Adrenal gland (tissue), 12 donors: ENCODE data around the gene NPAS1. TPM values are rescaled to one million over a fixed set of nuclear protein-coding genes. Genes with fewer than 3 reads are reported as not detected.
"Not testable (repeated sequence)": the region's sequence is repeated elsewhere in the genome, so short reads cannot be mapped to it uniquely, and the experiment has no call there.

Experiments used
- DNase-seq, 7 donors: peaks; one replicate each; pipeline ENCODE4 v3.0.0-alpha.2; 2019 to 2020
- H3K27ac ChIP-seq, 5 donors: fragments of 200-600 bp; sonication (generic) in 4 of 5; 1 replicate in 3 of 5; 2 replicates in 2 of 5; pipeline versions ENCODE4 v1.5.1 to v1.8.0; 2016 to 2020; ENCODE audit warnings: mild to moderate bottlenecking in 1 of 5
- H3K27me3 ChIP-seq: fragments of 200-600 bp; 2 replicates; pipeline ENCODE4 v1.8.0; 2021
- H3K36me3 ChIP-seq, 2 donors: fragments of 200-600 bp; replicated peaks in 1 of 2; 1 replicate in 1 of 2; 2 replicates in 1 of 2; pipeline versions ENCODE4 v1.5.1 to v1.8.0; 2018 to 2022
- H3K4me1 ChIP-seq, 2 donors: fragments of 200-600 bp; replicated peaks in 1 of 2; 1 replicate in 1 of 2; 2 replicates in 1 of 2; pipeline versions ENCODE4 v1.5.1 to v1.8.0; 2018 to 2021
- H3K4me3 ChIP-seq, 4 donors: fragments of 200-600 bp; sonication (generic) in 3 of 4; one replicate each; pipeline ENCODE4 v1.5.1; 2016 to 2018
- H3K9me3 ChIP-seq, 3 donors: fragments of 200-600 bp; sonication (generic) in 1 of 3; replicated peaks in 1 of 3; 1 replicate in 2 of 3; 2 replicates in 1 of 3; pipeline versions ENCODE4 v1.5.1 to v1.8.0; 2016 to 2021
- CTCF ChIP-seq, 6 experiments: fragments of 450-650 bp in 4 of 6; fragments of 200-600 bp in 2 of 6; sonication (generic) in 1 of 6; IDR thresholded peaks; 1 replicate in 5 of 6; 2 replicates in 1 of 6; pipeline versions ENCODE4 v1.5.1 to v1.8.0; 2016 to 2021; ENCODE audit warnings: antibody characterized with exemption in 6 of 6, mild to moderate bottlenecking in 2 of 6, moderate library complexity in 1 of 6
- POLR2A ChIP-seq, 2 donors: fragments of 450-650 bp; IDR thresholded peaks; one replicate each; pipeline ENCODE4 v1.6.1; 2017; ENCODE audit warnings: antibody characterized with exemption in 2 of 2, mild to moderate bottlenecking in 2 of 2, moderate library complexity in 1 of 2
- WGBS, 4 donors: extraction: QIAGEN DNeasy Blood & Tissue Kit in 2 of 4; methylation state at CpG; one replicate each; pipeline versions ENCODE4 v1.1.5 to v1.1.7; 2013 to 2017; 5-methylcytosine and 5-hydroxymethylcytosine counted together
- intact Hi-C, 2 donors: fragments of 100-400 bp; cut with DNase I; formaldehyde crosslinking; loops; one replicate each; pipeline versions ENCODE4 v1.14.1 to v1.15.0; 2022 to 2023
- polyA plus RNA-seq, 3 donors: library from polyadenylated mRNA; stranded (reverse); fragments of 200-250 nt in 2 of 3; fragments of 350-450 nt in 1 of 3; fragmentation: Illumina TruSeq in 1 of 3; extraction: RNeasy Lipid Tissue Mini Kit (QIAGEN cat#74804) in 1 of 3; gene quantifications; one replicate each; pipeline ENCODE4 v1.2.3, GENCODE V29; 2013 to 2014
- total RNA-seq, 9 donors: library from RNA; depleted of rRNA in 4 of 9; stranded (reverse); fragments of >200 nt in 4 of 9; fragments of 120-200 nt in 1 of 9; fragmentation: NEBNext Ultra II Directional in 1 of 9; extraction: Animal tissue kit (Norgen Biotek cat#: 25700) in 1 of 9; gene quantifications; one replicate each; pipeline versions ENCODE4 v1.1.0 to v1.2.4, GENCODE V29; 2013 to 2023
- donor health status: healthy with polysubstance abuse.
- donor health status: Bipolar disorder and iron deficiency.
- donor health status: DM: yes; HTN: yes; CAD: no.
- donor health status: DM: no; HTN: no; CAD: no.
- donor health status: DM: no; HTN: no; CAD: no.
- donor health status: DM: yes; HTN: yes; CAD: no.

NPAS1 gene
- total and polyA plus RNA-seq, 12 donors, result 0.28 to 3.5 (median 0.84) TPM; not detected in 3

- Histone ChIP-seq H3K4me1 (peaks cover 5% of the 10 kb centered on the region in 2 donors), H3K4me3 (no peak overlapping the region), H3K9me3 (no peaks in the 10 kb centered on the region), H3K36me3 (no peaks in the 10 kb centered on the region), H3K27ac (no peak overlapping the region), H3K27me3 (no peaks in the 10 kb centered on the region)
- TF ChIP-seq POLR2A (IDR thresholded peaks at IDR 0.05) (no peak), CTCF (IDR thresholded peaks at IDR 0.05) (no peak)
- 47 to 68% (median 52%) methylated on average over 9 of the region's 9 CpGs for WGBS, 4 donors
- no peak for DNase-seq
- intact Hi-C loops, result no loop called here
These were observed 29.7 kb downstream of the NPAS1 start for GRCh38 chr19:47049307-47049700.

GRCh38 chr19:47050562-47050961 is 30.9 kb downstream of the NPAS1 start:
- whole genome bisulfite sequencing, 4 donors, result 84 to 86% (median 86%) methylated on average over 3 of the region's 3 CpGs
- H3K27ac ChIP-seq, H3K4me1 ChIP-seq, intact Hi-C loops, H3K9me3 ChIP-seq, H3K4me3 ChIP-seq, DNase-seq, H3K36me3 ChIP-seq, H3K27me3 ChIP-seq: not testable (repeated sequence)

GRCh38 chr19:47056411-47056810 is 36.8 kb downstream of the NPAS1 start:
- Histone ChIP-seq H3K4me1 (no peaks in the 10 kb centered on the region), H3K27me3 (no peaks in the 10 kb centered on the region), H3K27ac (no peak overlapping the region), H3K9me3 (no peaks in the 10 kb centered on the region), H3K4me3 (no peak overlapping the region), H3K36me3 (no peaks in the 10 kb centered on the region)
- intact Hi-C loops, result no loop called here
- WGBS, 4 donors, result 66 to 79% (median 77%) methylated on average over 4 to 5 of the region's 5 CpGs
- no peak for TF ChIP-seq CTCF (IDR thresholded peaks at IDR 0.05)
- TF ChIP-seq POLR2A (IDR thresholded peaks at IDR 0.05), result no peak
- no peak for DNase-seq

- Histone ChIP-seq H3K27ac (no peak overlapping the region), H3K4me3 (no peak overlapping the region), H3K4me1 (no peaks in the 10 kb centered on the region), H3K27me3 (no peaks in the 10 kb centered on the region), H3K36me3 (no peaks in the 10 kb centered on the region), H3K9me3 (no peaks in the 10 kb centered on the region)
- TF ChIP-seq CTCF (IDR thresholded peaks at IDR 0.05) (no peak), POLR2A (IDR thresholded peaks at IDR 0.05) (no peak)
- 63 to 73% (median 70%) methylated on average over 2 of the region's 2 CpGs for WGBS, 4 donors
- intact Hi-C loops, result no loop called here
- no peak for DNase-seq
These were observed 37.7 kb downstream of the NPAS1 start for GRCh38 chr19:47057328-47057727.

GRCh38 chr19:47058621-47059022 is 39.0 kb downstream of the NPAS1 start:
- Histone ChIP-seq H3K27ac (no peak overlapping the region), H3K36me3 (no peaks in the 10 kb centered on the region), H3K27me3 (no peaks in the 10 kb centered on the region), H3K4me1 (no peaks in the 10 kb centered on the region), H3K4me3 (no peak overlapping the region), H3K9me3 (no peaks in the 10 kb centered on the region)
- intact Hi-C loops, result no loop called here
- no peak for TF ChIP-seq POLR2A (IDR thresholded peaks at IDR 0.05)
- TF ChIP-seq CTCF (IDR thresholded peaks at IDR 0.05), result no peak
- no peak for DNase-seq
- 59 to 78% (median 62%) methylated on average over 10 to 11 of the region's 11 CpGs for WGBS, 4 donors
